T-helper 2 cell treated with Interferon-gamma antibody and Interleukin-4, amounts not matched to agents 100 ng/mL and 5 ng/mL, for 36 hours (primary cell): Measurements from ENCODE around the gene DNAJC16. TPM values are rescaled to one million over a fixed set of nuclear protein-coding genes. Genes with fewer than 3 reads are reported as not detected.
"Not testable (repeated sequence)": the region's sequence is repeated elsewhere in the genome, so short reads cannot be mapped to it uniquely, and the experiment has no call there.

Source experiments
- intact Hi-C: fragments of 100-400 bp; cut with micrococcal nuclease; formaldehyde crosslinking; loops from one replicate; pipeline ENCODE4 v1.15.1; 2023
- total RNA-seq: library from RNA; stranded (reverse); gene quantifications from 2 replicates; pipeline ENCODE4 v1.2.3, GENCODE V29; 2022

The DNAJC16 gene
- total RNA-seq, 1 donor from 2014 or later, result 20.6 TPM

GRCh38 chr1:15506831-15507230 is 19.8 kb upstream of the DNAJC16 start:
- intact Hi-C loops, result loop anchor here (10.0 kb wide), 1 partner anchor 182 kb away; no protein-coding TSS in a partner anchor

- intact Hi-C loops, result loop anchor here (10.0 kb wide), 1 partner anchor 182 kb away; no protein-coding TSS in a partner anchor
These were observed 19.4 kb upstream of the DNAJC16 start for GRCh38 chr1:15507278-15507677.

DNA sequence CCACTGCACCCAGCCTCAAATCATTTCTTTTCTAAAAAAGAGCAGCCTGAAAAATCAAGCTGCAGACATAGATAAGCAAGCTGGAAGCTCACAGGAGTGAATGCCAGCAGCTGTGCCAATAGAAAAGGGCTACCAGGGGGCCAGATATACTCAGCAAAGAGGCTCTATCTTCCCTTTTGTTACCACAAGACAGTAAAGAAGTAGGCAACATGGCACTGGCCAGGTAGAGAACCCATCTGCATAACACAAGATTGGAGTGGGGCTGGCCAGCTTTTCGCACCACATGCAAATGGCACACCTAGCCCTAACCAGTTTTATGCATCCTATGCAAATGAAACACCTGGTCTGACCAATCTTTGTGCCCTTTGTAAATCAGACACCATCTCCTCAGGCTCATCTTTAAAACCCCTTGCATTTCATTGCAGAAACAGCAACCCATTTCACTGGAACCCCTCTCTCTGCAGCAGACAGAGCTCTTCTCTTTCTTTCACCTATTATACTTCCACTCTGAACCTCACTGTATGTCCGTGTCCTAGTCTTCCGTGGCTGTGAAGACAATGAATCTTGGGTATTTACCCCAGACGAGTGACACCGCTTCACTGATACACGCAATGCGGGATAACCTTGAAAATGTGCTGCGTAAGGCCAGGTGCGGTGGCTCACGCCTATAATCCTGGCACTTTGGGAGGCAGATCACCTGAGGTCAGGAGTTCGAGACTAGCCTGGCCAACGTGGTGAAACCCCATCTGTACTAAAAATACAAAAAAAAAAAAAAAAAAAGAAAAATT is 17.8 kb upstream of the DNAJC16 start:
- intact Hi-C loops, result loop anchor here (10.0 kb wide), 1 partner anchor 184 kb away; no protein-coding TSS in a partner anchor

GRCh38 chr1:15509586-15509985 is 17.1 kb upstream of the DNAJC16 start:
- intact Hi-C loops, result loop anchor here (10.0 kb wide), 1 partner anchor 185 kb away; no protein-coding TSS in a partner anchor

- intact Hi-C loops, result no loop called here
These were observed 15.8 kb upstream of the DNAJC16 start for GRCh38 chr1:15510611-15511405.

GRCh38 chr1:15513192-15513591 is 13.5 kb upstream of the DNAJC16 start:
- intact Hi-C loops, result no loop called here

DNA sequence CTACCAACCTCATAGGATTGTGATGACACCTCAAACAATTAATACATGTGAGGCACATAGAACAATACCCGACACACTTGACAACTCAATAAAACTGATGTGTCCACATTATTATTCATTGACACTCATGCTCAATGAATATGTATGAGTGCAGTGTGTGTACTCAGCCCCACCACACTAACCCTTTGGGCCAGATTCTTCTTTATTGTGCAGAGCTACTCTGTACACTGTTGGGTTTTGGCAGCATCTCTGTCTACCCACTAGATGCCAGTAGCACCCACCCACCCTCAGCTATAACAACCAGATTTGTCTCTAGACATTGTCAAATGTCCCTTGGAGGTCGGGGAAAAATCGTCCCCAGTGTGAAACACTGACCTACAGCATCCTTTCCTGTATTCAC is 12.7 kb upstream of the DNAJC16 start:
- intact Hi-C loops, result no loop called here

DNA sequence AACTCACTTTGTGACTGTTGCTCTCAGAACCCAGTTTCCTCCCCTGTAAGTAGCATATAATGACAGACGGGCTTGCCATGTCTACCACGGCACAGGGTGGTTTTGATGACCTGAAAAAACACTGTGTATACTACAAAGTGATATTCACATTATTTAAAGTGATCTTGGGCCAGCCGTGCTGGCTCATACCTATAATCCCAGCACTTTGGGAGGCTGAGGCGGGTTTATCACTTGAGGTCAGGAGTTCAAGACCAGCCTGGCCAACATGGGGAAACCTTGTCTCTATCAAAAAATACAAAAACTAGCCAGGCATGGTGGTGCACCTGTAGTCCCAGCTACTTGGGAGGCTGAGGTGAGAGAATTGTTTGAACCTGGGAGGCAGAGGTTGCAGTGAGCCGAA is 12.1 kb upstream of the DNAJC16 start:
- intact Hi-C loops, result not testable (repeated sequence)

GRCh38 chr1:15515022-15515663 is 11.5 kb upstream of the DNAJC16 start:
- intact Hi-C loops, result no loop called here

DNA sequence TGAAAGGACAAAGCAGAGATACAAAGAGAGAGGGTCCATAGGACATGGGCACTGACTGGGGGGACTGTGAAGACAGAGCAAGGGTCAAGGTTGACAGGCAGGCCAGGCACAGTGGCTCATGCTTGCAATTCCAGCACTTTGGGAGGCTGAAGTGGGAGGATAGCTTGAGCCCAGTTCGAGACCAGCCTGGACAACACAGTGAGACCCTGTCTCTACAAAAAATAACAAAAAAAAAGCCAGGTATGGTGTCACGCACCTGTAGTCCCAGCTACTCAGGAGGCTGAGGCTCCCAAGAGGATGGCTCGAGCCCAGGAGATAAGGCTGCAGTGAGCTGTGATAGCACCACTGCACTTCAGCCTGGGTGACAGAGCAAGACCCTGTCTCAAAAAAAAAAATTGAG is 7.0 kb upstream of the DNAJC16 start:
- intact Hi-C loops, result loop anchor here (10.0 kb wide), 2 partner anchors 175 to 1785 kb away; no protein-coding TSS in a partner anchor

GRCh38 chr1:15521206-15521906 is 5.3 kb upstream of the DNAJC16 start:
- intact Hi-C loops, result loop anchor here (10.0 kb wide), 2 partner anchors 177 to 1787 kb away; no protein-coding TSS in a partner anchor

- intact Hi-C loops, result loop anchor here (10.0 kb wide), 2 partner anchors 178 to 1788 kb away; no protein-coding TSS in a partner anchor
These were observed 4.1 kb upstream of the DNAJC16 start for GRCh38 chr1:15522551-15522950.

DNA sequence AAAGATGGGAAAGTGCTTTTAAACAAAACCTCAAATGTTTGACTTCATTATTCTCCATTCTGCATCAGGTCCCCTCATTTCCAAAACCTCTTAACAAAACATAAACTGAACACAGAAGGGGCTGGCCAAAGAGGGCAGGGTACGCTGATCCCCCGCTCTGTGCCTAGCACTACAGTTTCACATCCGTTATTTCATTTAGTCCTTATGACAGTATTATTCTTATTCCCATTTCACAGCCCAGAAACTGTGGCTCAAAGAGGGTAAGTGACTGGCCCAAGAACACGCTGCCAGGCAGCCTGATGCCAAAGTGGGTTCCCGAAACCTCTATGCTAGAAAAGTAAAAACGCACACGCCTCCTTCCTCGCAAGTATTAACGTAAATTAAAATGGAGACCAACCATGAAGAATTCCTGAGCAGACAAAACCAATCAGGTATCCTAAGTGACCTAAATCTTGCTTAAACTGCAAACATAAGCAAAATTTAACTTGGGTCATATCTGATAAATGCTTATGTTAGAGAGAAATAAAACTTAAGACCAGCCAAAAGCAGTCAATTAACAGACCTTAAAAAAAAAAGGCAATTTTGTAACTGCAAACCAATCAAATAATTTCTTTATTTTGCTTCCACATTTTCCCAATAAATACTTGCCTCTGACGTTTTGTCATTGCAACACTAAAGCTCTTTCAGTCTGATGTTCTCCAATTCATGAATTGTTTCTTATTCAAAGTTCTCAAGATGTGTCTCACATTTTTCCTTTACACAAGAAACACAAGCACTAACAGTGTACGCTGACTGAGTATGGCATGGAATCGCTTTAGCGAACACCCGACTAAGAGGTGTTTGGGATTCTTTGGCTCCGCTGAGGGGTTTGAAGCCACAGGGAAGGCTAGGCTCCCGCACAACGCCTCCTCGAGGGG is 3.3 kb upstream of the DNAJC16 start:
- intact Hi-C loops, result loop anchor here (10.0 kb wide), 2 partner anchors 179 to 1789 kb away; no protein-coding TSS in a partner anchor

DNA sequence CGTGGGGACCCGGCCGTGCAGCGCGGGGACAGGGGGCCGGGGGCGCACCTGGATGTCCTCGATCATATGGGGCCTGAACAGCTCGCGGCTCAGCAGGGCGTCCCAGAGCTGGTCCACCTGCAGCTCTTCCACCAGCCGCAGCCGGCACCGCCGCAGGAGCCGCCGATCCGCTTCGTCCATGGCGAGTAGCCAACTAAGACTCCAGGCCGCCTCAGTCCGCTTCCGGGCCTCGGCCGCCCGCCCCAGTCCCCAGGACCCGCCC is 2.7 kb upstream of the DNAJC16 start, which contains the start of gene CASP9:
TSS of gene CASP9 (minus strand) at position 195 of the 262 bp plus-strand sequence. CDS start at position 180, 15 bp downstream.
- intact Hi-C loops, result loop anchor here (10.0 kb wide), 2 partner anchors 179 to 1789 kb away; no protein-coding TSS in a partner anchor

DNA sequence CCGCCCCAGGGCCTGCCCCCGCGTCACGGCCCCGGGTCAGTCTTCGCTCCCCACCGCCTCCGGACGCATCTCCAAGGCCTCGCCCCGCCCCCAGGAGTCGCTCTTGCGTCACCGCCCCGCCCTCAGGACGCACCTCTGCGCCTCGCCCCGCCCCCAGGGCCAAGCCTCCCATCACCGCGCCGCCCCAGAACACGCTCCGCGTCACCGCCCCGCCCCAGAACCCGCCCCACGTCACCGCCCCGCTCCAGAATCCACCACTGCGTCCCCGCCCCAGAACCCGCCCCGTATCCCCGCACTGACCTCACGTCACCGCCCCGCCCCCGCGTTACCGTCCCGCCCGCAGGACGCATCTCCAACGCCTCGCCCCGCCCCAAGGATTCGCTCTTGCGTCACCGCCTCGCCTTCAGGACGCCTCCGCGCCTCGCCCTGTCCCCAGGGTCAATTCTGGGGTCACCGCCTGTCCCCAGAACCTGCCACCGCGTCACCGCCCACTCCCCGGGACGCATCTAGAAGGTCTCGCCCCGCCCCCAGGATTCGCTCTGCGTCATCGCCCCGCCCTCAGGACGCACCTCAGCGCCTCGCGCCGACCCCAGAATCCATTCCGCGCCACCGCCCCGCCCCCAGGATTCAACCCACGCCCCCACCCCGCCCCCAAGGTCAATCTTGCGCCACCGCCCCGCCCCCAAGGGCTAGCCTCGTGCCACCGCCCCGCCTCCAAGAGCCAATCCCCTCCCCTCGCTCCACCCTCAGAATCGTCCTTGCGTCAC is 2.2 kb upstream of the DNAJC16 start:
- intact Hi-C loops, result loop anchor here (5.0 to 10.0 kb wide), 3 partner anchors 173 to 1790 kb away; no protein-coding TSS in a partner anchor

- intact Hi-C loops, result loop anchor here (1.0 to 10.0 kb wide), 7 partner anchors 53 to 1791 kb away; partner anchors contain the start of gene DDI2
These were observed 1.3 kb upstream of the DNAJC16 start for GRCh38 chr1:15525050-15526020.

DNA sequence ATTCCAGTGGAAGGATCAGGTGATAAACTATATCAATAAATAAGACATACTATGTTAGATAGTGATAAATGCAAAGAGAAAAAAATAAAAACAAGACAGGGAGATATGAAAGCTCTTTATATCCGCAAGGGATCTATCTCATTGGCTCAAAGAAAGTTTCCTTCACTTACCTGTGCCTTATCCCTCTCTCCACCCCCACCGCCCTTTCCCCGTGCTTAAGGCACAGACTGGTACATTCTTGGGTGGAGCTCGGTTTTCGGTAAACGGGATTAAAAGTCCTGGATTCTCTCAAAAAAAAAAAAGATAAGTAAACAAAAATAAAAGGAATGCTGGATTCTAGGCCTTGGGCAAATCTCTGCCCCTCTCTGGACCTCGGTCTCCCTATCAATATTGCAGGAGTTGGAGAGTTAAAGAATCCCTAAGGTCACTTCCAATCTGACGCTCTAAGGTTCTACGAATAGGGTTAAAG is 593 bp upstream of the DNAJC16 start:
- intact Hi-C loops, result loop anchor here (1.0 to 10.0 kb wide), 7 partner anchors 53 to 1791 kb away; partner anchors contain the start of gene DDI2
